ENCODE data around the gene THEMIS.

GRCh38 chr6:127891731-127892326 is 9.0 kb downstream of the THEMIS start:
- TF ChIP-seq MAX (CRISPR knock-in tag; IDR thresholded peaks at IDR 0.05) (no peak), CBFB (CRISPR knock-in tag; IDR thresholded peaks at IDR 0.05; ENCODE audit: low read depth) (no peak), STAT6 (CRISPR knock-in tag; conservative IDR thresholded peaks at IDR 0.05; ENCODE audit: low read depth) (no peak), RORB (CRISPR knock-in tag; IDR thresholded peaks at IDR 0.05) (no peak), CTCF (IDR thresholded peaks at IDR 0.05) (no peak), ESRRA (CRISPR knock-in tag; IDR thresholded peaks at IDR 0.05; ENCODE audit: borderline replicate concordance) (no peak), HMGXB4 (CRISPR knock-in tag; IDR thresholded peaks at IDR 0.05) (no peak), KAT7 (CRISPR knock-in tag; IDR thresholded peaks at IDR 0.05; ENCODE audit: borderline replicate concordance) (no peak)
